ENCODE results near the gene SLC25A1.

The SLC25A1 gene

DNA sequence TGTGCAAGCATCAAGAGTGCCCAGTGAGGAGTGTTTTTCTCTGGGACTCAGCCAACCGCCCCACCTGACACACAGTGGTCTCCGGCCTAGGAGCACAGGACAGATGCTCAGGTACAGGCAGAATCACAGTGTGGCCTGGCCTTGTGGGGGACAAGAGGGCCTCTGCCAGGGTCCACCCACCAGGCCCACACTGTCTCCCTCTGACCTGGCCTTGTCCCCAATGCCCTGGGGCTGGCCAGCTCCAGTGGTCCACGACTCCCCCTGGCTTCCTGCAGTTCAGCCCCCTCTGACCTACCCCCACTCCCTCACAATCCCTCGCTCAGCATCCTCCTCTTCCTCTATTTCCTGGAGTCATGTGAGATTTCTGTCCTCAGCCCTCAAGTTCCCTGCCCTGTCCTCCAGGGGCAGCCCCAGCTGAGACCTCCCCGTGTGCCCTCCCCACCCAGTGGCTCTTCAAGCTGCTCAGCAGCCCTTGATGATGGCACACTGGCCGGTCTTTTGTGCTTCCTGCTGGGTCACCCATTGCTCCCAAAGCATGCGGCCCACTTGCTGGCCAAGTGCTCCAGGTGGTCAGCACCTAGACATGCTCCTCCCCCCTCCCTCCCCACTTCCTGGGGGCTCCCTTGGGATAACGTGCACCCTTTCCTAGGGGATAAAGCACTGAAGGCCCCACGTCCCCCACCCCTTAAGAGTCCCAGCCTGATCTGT, 45.7 kb downstream of the SLC25A1 start:
- H3K4me1 ChIP-seq: no peaks in the 10 kb centered on the region
- no peaks in the 10 kb centered on the region for H3K9me3 ChIP-seq
- H3K4me3 ChIP-seq: no peak overlapping the region
- intact Hi-C loops (cut with DNase I; ENCODE audit: low total_unique reads): no loop called here
- no peak overlapping the region for H3K27ac ChIP-seq
- no peaks in the 10 kb centered on the region for H3K27me3 ChIP-seq
- DNase-seq: no peak
- peaks cover 38 to 73% (median 62%) of the 10 kb centered on the region in 3 donors for H3K36me3 ChIP-seq
- TF ChIP-seq, protein P1, sequence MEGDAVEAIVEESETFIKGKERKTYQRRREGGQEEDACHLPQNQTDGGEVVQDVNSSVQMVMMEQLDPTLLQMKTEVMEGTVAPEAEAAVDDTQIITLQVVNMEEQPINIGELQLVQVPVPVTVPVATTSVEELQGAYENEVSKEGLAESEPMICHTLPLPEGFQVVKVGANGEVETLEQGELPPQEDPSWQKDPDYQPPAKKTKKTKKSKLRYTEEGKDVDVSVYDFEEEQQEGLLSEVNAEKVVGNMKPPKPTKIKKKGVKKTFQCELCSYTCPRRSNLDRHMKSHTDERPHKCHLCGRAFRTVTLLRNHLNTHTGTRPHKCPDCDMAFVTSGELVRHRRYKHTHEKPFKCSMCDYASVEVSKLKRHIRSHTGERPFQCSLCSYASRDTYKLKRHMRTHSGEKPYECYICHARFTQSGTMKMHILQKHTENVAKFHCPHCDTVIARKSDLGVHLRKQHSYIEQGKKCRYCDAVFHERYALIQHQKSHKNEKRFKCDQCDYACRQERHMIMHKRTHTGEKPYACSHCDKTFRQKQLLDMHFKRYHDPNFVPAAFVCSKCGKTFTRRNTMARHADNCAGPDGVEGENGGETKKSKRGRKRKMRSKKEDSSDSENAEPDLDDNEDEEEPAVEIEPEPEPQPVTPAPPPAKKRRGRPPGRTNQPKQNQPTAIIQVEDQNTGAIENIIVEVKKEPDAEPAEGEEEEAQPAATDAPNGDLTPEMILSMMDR (IDR thresholded peaks at IDR 0.05): no peak

DNA sequence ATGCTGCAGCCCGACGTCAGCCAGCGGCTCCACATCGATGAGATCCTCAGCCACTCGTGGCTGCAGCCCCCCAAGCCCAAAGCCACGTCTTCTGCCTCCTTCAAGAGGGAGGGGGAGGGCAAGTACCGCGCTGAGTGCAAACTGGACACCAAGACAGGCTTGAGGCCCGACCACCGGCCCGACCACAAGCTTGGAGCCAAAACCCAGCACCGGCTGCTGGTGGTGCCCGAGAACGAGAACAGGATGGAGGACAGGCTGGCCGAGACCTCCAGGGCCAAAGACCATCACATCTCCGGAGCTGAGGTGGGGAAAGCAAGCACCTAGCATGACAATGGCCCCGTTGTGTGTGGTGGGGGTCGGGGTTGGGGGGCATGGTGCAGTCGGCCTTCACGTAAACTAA, 46.4 kb downstream of the SLC25A1 start:
- intact Hi-C loops (cut with DNase I; ENCODE audit: low total_unique reads): no loop called here
- Histone ChIP-seq H3K36me3 (peaks cover 31 to 66% (median 55%) of the 10 kb centered on the region in 3 donors), H3K9me3 (no peaks in the 10 kb centered on the region), H3K27ac (no peak overlapping the region), H3K4me3 (no peak overlapping the region), H3K27me3 (no peaks in the 10 kb centered on the region), H3K4me1 (no peaks in the 10 kb centered on the region)
- DNase-seq: no peak
- TF ChIP-seq, protein P1 (IDR thresholded peaks at IDR 0.05): no peak

DNA sequence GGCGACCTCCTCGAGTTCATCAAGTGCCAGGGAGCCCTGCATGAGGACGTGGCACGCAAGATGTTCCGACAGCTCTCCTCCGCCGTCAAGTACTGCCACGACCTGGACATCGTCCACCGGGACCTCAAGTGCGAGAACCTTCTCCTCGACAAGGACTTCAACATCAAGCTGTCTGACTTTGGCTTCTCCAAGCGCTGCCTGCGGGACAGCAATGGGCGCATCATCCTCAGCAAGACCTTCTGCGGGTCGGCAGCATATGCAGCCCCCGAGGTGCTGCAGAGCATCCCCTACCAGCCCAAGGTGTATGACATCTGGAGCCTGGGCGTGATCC, 46.9 kb downstream of the SLC25A1 start:
- DNase-seq: no peak
- Histone ChIP-seq H3K27me3 (no peaks in the 10 kb centered on the region), H3K4me3 (no peak overlapping the region), H3K4me1 (no peaks in the 10 kb centered on the region), H3K9me3 (no peaks in the 10 kb centered on the region), H3K36me3 (peaks cover 26 to 61% (median 50%) of the 10 kb centered on the region in 3 donors), H3K27ac (no peak overlapping the region)
- TF ChIP-seq, protein P1 (IDR thresholded peaks at IDR 0.05): no peak
- intact Hi-C loops (cut with DNase I; ENCODE audit: low total_unique reads): no loop called here

DNA sequence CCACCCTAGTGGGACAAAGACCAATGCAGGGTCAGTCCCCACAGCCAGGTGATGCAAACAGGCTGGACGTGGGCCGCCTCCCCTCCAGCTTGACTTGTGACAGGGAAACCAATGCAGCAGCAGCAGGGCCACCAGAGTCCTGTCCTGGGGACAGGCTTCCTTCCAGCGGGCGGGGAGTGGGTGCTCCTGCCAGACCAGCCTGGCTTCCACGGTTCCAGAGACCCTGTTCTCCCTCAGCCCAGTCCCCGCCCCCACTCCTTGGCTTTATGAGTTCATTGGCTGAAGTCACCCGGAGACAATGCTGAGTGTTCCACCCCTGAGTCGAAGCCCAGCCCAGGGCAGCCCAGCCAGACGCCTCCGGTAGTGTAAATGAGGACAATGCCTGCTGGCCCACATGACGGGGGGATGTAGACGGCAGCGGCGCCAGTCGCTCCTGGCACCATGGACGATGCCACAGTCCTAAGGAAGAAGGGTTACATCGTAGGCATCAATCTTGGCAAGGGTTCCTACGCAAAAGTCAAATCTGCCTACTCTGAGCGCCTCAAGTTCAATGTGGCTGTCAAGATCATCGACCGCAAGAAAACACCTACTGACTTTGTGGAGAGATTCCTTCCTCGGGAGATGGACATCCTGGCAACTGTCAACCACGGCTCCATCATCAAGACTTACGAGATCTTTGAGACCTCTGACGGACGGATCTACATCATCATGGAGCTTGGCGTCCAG, 47.4 kb downstream of the SLC25A1 start, which contains the start of gene TSSK2:
Gene TSSK2, plus strand, starts transcription at position 350 of the 726 bp plus-strand sequence. Its CDS starts 92 bp downstream, at position 442.
- intact Hi-C loops (cut with DNase I; ENCODE audit: low total_unique reads): no loop called here
- Histone ChIP-seq H3K27ac (no peak within 1 kb of the TSS), H3K27me3 (no peaks in the 10 kb centered on the region), H3K4me1 (no peaks in the 10 kb centered on the region), H3K9me3 (no peaks in the 10 kb centered on the region), H3K36me3 (peaks cover 22 to 55% (median 45%) of the 10 kb centered on the region in 3 donors), H3K4me3 (no peak within 1 kb of the TSS)
- DNase-seq: no peak
- TF ChIP-seq, protein P1 (IDR thresholded peaks at IDR 0.05): no peak

DNA sequence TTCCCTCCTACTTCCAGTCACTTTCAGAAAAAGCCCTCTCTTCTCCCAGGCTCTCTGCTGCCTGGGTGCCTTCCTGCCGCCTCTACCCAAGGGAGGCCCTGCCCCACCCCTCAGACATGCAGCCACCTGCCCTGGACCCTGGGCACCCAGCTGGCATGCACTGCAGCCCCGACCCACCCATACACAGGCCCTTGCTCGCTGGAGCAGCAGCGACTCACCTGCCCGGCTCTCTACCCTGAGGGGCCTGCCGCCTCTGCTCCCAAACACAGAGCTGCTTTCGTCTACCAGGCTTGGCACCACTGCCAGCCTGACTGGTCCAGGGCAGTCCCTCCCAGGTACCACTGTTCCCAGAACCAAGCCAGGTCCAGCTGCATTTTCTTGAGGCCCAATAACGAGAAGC, 48.7 kb downstream of the SLC25A1 start:
- Histone ChIP-seq H3K27me3 (no peaks in the 10 kb centered on the region), H3K27ac (no peak overlapping the region), H3K4me3 (no peak overlapping the region), H3K36me3 (peaks cover 18 to 43% (median 32%) of the 10 kb centered on the region in 3 donors), H3K4me1 (no peaks in the 10 kb centered on the region), H3K9me3 (no peaks in the 10 kb centered on the region)
- no peak for DNase-seq
- intact Hi-C loops (cut with DNase I; ENCODE audit: low total_unique reads): no loop called here
- TF ChIP-seq, protein P1 (IDR thresholded peaks at IDR 0.05): no peak

Data from tibial artery (tissue), 4 donors.